Astrocyte (in vitro differentiated cells and primary cell): ENCODE results near the gene PLEKHM3.

ENCODE experiments used
- EZH2 ChIP-seq: IDR thresholded peaks from 2 replicates; pipeline ENCODE4 v1.6.1; 2012; ENCODE audit warnings: mild to moderate bottlenecking, low read length, inconsistent platforms; ENCODE audit not compliant: insufficient read depth
- TF ChIP-seq, protein P1 (sequence below): IDR thresholded peaks from 2 replicates; pipeline ENCODE4 v1.5.1; 2011; ENCODE audit warnings: low read depth, mild to moderate bottlenecking, inconsistent platforms, low read length, moderate library complexity; ENCODE audit not compliant: insufficient read depth

DNA sequence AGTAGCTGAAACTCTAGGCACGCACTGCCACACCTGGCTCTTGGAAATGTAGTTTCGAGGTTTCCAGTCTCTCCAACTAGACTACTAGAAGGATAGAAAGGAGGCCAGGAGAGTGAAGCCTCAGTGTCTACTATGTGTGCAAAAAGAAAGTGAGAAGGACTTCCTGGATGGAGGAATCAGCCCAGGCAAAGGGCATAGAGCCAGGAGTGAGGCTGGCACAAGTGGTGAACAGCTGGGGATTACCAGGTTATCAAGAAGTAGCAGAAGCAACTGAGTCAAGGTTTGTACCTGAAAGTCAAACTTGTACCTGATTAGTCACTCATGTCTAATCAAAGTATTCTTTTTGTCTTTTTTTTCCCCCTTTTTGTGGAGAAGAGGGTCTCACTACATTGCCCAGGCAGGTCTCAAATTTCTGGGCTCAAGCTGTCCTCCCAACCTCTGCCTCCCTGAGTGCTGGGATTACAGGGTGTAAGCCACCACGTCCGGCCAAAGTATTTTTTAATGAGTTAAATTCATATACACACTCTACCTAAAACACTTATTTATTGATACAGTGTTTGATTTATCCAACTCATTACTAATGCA is 246.9 kb downstream of the PLEKHM3 start:
- TF ChIP-seq, protein P1, sequence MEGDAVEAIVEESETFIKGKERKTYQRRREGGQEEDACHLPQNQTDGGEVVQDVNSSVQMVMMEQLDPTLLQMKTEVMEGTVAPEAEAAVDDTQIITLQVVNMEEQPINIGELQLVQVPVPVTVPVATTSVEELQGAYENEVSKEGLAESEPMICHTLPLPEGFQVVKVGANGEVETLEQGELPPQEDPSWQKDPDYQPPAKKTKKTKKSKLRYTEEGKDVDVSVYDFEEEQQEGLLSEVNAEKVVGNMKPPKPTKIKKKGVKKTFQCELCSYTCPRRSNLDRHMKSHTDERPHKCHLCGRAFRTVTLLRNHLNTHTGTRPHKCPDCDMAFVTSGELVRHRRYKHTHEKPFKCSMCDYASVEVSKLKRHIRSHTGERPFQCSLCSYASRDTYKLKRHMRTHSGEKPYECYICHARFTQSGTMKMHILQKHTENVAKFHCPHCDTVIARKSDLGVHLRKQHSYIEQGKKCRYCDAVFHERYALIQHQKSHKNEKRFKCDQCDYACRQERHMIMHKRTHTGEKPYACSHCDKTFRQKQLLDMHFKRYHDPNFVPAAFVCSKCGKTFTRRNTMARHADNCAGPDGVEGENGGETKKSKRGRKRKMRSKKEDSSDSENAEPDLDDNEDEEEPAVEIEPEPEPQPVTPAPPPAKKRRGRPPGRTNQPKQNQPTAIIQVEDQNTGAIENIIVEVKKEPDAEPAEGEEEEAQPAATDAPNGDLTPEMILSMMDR = no peak
- TF ChIP-seq EZH2 = no peak
